ENCODE data around the gene TNIK. TPM values are rescaled to one million over a fixed set of nuclear protein-coding genes. Genes with fewer than 3 reads are reported as not detected.

The TNIK gene
- total and polyA plus RNA-seq, 2 of the 4 experiments (the other 2 are of a cell fraction) = 3.4 to 6.3 TPM

- Histone ChIP-seq H3K23ac (ENCODE audit: low read depth, low read length) (no peak overlapping the region), H2BK5ac (ENCODE audit: low read depth, low read length, poor library complexity, severe bottlenecking) (no peak overlapping the region), H4K8ac (ENCODE audit: low read depth in 2 of 2, low read length in 2 of 2) (no peak overlapping the region), H3K9ac (ENCODE audit: low read depth, low read length) (no peak overlapping the region), H3K79me1 (ENCODE audit: low read depth in 1 of 2, low read length in 2 of 2) (no peaks in the 10 kb centered on the region), H3K9me3 (ENCODE audit: control insufficient read depth, insufficient read depth, low read length) (no peaks in the 10 kb centered on the region), H2AK5ac (ENCODE audit: low read depth, low read length) (no peak overlapping the region), H4K20me1 (ENCODE audit: insufficient read depth, low read length) (no peaks in the 10 kb centered on the region), H3K4me1 (ENCODE audit: control insufficient read depth, insufficient read depth, low read length) (peaks cover 9% of the 10 kb centered on the region), H3K36me3 (ENCODE audit: control insufficient read depth, insufficient read depth, low read length) (no peaks in the 10 kb centered on the region), H3K4me2 (ENCODE audit: low read depth, low read length) (no peak overlapping the region), H3K9me1 (ENCODE audit: insufficient read depth, low read length) (no peaks in the 10 kb centered on the region; the same call in 1 of the 2 replicates), H4K91ac (ENCODE audit: insufficient read depth, low read depth, low read length) (no peak overlapping the region), H2BK20ac (ENCODE audit: low read depth, low read length) (no peak overlapping the region), H2BK15ac (ENCODE audit: low read depth, low read length) (no peak overlapping the region), H3K4ac (ENCODE audit: low read depth, low read length) (no peak overlapping the region), H3K18ac (ENCODE audit: low read depth, low read length) (no peak overlapping the region), H3K14ac (replicated peaks; ENCODE audit: low read depth, low read length) (no peak overlapping the region), H2AFZ (replicated peaks; ENCODE audit: low read length, poor library complexity) (no peak overlapping the region), H3K27ac (ENCODE audit: insufficient read depth, low read length) (no peak overlapping the region), H2BK120ac (ENCODE audit: low read depth, low read length) (no peak overlapping the region), H4K5ac (ENCODE audit: low read depth, low read length) (no peak overlapping the region), H2AK9ac (replicated peaks; ENCODE audit: low read depth, low read length, poor library complexity) (no peak overlapping the region), H3K56ac (ENCODE audit: extremely low read depth, insufficient read depth, low read length) (no peak overlapping the region), H3K4me3 (ENCODE audit: insufficient read depth, low read depth, low read length) (no peak overlapping the region), H3K27me3 (ENCODE audit: control insufficient read depth, insufficient read depth, low read length) (no peaks in the 10 kb centered on the region)
- intact Hi-C loops (cut with micrococcal nuclease) = no loop called here
- ChIA-PET POLR2A (ENCODE audit: unreplicated experiment) (no interaction called here), CTCF (no interaction called here)
- no CpG with 5 or more reads among the region's 1 CpG for WGBS, 2 experiments (ENCODE audit: extremely low coverage in 2 of 2, insufficient read length in 1 of 2)
- no peak for TF ChIP-seq RFX5 (IDR thresholded peaks at IDR 0.05; ENCODE audit: low read depth, low read length)
- no peak for TF ChIP-seq SMC3 (IDR thresholded peaks at IDR 0.05; ENCODE audit: low read depth, low read length)
- no peak for TF ChIP-seq CHD1 (IDR thresholded peaks at IDR 0.05; ENCODE audit: low read depth, low read length)
- TF ChIP-seq BHLHE40 (IDR thresholded peaks at IDR 0.05; ENCODE audit: low read depth, low read length) = no peak
- TF ChIP-seq MXI1 (IDR thresholded peaks at IDR 0.05; ENCODE audit: borderline replicate concordance, low read depth, low read length) = no peak
- TF ChIP-seq ELK1 (IDR thresholded peaks at IDR 0.05; ENCODE audit: borderline replicate concordance, low read depth, low read length) = no peak
- no peak for TF ChIP-seq MAZ (IDR thresholded peaks at IDR 0.05; ENCODE audit: borderline replicate concordance, low read depth, low read length)
- no peak for TF ChIP-seq FOS (IDR thresholded peaks at IDR 0.05; ENCODE audit: low read depth, low read length)
- no peak for TF ChIP-seq USF2 (IDR thresholded peaks at IDR 0.05; ENCODE audit: low read depth, low read length)
- TF ChIP-seq CEBPB (IDR thresholded peaks at IDR 0.05; ENCODE audit: low read depth, low read length) = no peak
- TF ChIP-seq NFE2L2 (IDR thresholded peaks at IDR 0.05; ENCODE audit: low read depth, low read length) = no peak
- no peak for TF ChIP-seq POLR2A (IDR thresholded peaks at IDR 0.05; ENCODE audit: low read depth, low read length)
- no peak for TF ChIP-seq RAD21 (IDR thresholded peaks at IDR 0.05; ENCODE audit: low read length)
- no TSS peak for BruUV-seq (replicated peaks)
- DNase-seq (no peak), ATAC-seq (ENCODE audit: low read depth) (no peak)
- in situ Hi-C loops (cut with MboI; ENCODE audit: low sequenced_read_pairs) = no loop called here
- dilution Hi-C loops (cut with HindIII; ENCODE audit: low sequenced_read_pairs, unreplicated experiment) = no loop called here
These were observed 173.5 kb downstream of the TNIK start for GRCh38 chr3:171286580-171287249.

Measured in IMR-90 (cell line).